NCI-H748 (cell line): Measurements from ENCODE around the gene TMEM82.

ENCODE experiments used
- DNase-seq: peaks from one replicate; lab custom pipeline; 2025; ENCODE audit not compliant: unreplicated experiment; lab: John Stamatoyannopoulos, UW

TMEM82 gene

GRCh38 chr1:15777909-15778707, 35.8 kb downstream of the TMEM82 start:
- DNase-seq, result no peak

DNA sequence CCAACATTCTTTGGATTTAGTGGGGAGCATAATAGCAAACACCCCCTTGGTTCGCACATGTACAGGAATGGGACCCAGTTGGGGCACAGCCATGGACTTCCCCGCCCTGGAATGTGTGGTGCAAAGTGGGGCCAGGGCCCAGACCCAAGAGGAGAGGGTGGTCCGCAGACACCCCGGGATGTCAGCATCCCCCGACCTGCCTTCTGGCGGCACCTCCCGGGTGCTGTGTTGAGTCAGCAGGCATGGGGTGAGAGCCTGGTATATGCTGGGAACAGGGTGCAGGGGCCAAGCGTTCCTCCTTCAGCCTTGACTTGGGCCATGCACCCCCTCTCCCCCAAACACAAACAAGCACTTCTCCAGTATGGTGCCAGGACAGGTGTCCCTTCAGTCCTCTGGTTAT, 43.4 kb downstream of the TMEM82 start:
- no peak for DNase-seq

- DNase-seq, result no peak
These were observed 44.3 kb downstream of the TMEM82 start for GRCh38 chr1:15786581-15786980.

- no peak for DNase-seq
These were observed 46.5 kb downstream of the TMEM82 start for GRCh38 chr1:15788624-15789301.

DNA sequence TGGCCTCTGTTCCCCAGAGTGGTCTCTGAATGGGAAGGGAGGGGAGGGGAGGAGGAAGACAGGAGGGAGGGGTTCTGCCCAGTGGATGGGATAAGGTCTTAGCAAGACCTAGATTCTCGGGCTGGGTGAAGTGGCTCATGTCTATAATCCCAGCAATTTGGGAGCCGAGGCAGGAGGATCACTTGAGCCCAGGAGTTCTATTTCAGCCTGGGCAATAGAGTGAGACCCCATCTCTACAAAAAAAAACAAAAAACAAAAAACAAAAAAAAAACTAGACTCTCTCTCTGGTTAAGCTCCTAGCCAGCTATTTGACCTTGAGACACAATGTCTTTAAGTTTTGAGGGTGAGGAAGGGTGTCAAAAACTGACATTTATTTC, 53.8 kb downstream of the TMEM82 start:
- DNase-seq, result no peak
